ENCODE measurements around the gene FRS2. TPM values are rescaled to one million over a fixed set of nuclear protein-coding genes. Genes with fewer than 3 reads are reported as not detected.

FRS2 gene
- total RNA-seq, 1 donor: 64.4 TPM

- no peaks in the 10 kb centered on the region for H3K4me1 ChIP-seq (ENCODE audit: insufficient read depth, low read length)
- no peak for DNase-seq (ENCODE audit: insufficient read length, low spot score, missing footprints)
- H3K79me2 ChIP-seq (ENCODE audit: insufficient read depth, low read length): no peaks in the 10 kb centered on the region
- no peaks in the 10 kb centered on the region for H4K20me1 ChIP-seq (ENCODE audit: insufficient read depth, low read length)
- no peaks in the 10 kb centered on the region for H3K36me3 ChIP-seq (ENCODE audit: insufficient read depth, low read length)
- no peak within 1 kb of the TSS for H3K4me3 ChIP-seq (ENCODE audit: insufficient read depth, low read length)
- TF ChIP-seq, protein P1, sequence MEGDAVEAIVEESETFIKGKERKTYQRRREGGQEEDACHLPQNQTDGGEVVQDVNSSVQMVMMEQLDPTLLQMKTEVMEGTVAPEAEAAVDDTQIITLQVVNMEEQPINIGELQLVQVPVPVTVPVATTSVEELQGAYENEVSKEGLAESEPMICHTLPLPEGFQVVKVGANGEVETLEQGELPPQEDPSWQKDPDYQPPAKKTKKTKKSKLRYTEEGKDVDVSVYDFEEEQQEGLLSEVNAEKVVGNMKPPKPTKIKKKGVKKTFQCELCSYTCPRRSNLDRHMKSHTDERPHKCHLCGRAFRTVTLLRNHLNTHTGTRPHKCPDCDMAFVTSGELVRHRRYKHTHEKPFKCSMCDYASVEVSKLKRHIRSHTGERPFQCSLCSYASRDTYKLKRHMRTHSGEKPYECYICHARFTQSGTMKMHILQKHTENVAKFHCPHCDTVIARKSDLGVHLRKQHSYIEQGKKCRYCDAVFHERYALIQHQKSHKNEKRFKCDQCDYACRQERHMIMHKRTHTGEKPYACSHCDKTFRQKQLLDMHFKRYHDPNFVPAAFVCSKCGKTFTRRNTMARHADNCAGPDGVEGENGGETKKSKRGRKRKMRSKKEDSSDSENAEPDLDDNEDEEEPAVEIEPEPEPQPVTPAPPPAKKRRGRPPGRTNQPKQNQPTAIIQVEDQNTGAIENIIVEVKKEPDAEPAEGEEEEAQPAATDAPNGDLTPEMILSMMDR (IDR thresholded peaks at IDR 0.05; ENCODE audit: extremely low read depth, low read depth, low read length): no peak
- peaks cover 14% of the 10 kb centered on the region for H3K27me3 ChIP-seq (ENCODE audit: insufficient read depth, low read length)
- H2AFZ ChIP-seq (ENCODE audit: low read length): no peak within 1 kb of the TSS
- no peaks in the 10 kb centered on the region for H3K9me3 ChIP-seq (ENCODE audit: low read depth, low read length)
- no peak within 1 kb of the TSS for H3K4me2 ChIP-seq (ENCODE audit: insufficient read depth, low read length)
- H3K27ac ChIP-seq (ENCODE audit: low read depth, low read length): no peak within 1 kb of the TSS
Measured at GRCh38 chr12:69610729-69611128, 140.5 kb downstream of the FRS2 start, which contains the start of gene LRRC10. Gene LRRC10, minus strand, starts transcription at chr12:69610907. Its CDS starts 69 bp downstream, at chr12:69610838.

DNA sequence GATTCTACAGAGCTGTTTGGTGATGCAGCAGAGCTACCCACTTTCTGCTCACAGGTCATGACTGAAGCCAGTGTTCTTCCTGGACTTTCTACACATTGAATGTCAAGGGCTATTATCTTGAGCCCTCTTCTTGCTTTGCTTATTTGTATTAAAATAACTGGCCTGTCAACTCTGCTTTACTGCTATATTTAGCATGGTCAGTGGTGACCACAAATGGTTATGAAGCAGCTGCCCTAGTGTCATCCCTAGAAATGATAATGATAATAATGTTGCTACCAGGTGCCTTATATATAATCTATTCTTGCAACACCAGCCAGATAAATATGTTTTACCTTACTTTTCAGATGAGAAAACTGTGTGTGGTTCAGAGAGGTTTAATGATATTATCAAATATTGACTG is 143.2 kb downstream of the FRS2 start:
- TF ChIP-seq, protein P1 (IDR thresholded peaks at IDR 0.05; ENCODE audit: extremely low read depth, low read depth, low read length): no peak
- Histone ChIP-seq H3K27ac (ENCODE audit: low read depth, low read length) (no peak overlapping the region), H3K9me3 (ENCODE audit: low read depth, low read length) (no peaks in the 10 kb centered on the region), H3K4me2 (ENCODE audit: insufficient read depth, low read length) (no peak overlapping the region), H3K36me3 (ENCODE audit: insufficient read depth, low read length) (no peaks in the 10 kb centered on the region), H2AFZ (ENCODE audit: low read length) (no peak overlapping the region), H4K20me1 (ENCODE audit: insufficient read depth, low read length) (no peaks in the 10 kb centered on the region), H3K4me3 (ENCODE audit: insufficient read depth, low read length) (no peak overlapping the region), H3K79me2 (ENCODE audit: insufficient read depth, low read length) (no peaks in the 10 kb centered on the region), H3K27me3 (ENCODE audit: insufficient read depth, low read length) (peaks cover 14% of the 10 kb centered on the region), H3K4me1 (ENCODE audit: insufficient read depth, low read length) (no peaks in the 10 kb centered on the region)
- DNase-seq (ENCODE audit: insufficient read length, low spot score, missing footprints): no peak

DNA sequence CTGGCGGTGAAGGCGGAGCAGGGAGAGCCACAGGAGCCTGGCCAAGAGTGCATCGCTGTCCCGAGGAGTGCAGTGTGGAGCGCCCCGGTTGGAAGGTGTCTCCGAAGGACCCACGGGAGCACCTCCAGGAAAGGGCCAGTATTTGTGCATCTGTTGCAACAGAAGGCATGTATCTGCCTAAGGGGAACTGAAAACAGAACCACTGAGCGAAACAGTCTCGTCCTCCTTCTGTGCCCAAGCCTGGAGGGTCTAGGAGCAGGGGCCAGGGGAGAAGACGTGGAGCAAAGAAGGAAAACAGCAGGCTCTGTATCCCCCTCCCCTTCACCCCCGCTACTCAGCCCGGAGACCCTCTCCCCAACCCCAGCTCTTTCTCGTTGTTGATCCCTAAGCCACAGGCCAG is 145.8 kb downstream of the FRS2 start:
- no peak overlapping the region for H3K4me3 ChIP-seq (ENCODE audit: insufficient read depth, low read length)
- H3K4me1 ChIP-seq (ENCODE audit: insufficient read depth, low read length): no peaks in the 10 kb centered on the region
- TF ChIP-seq, protein P1 (IDR thresholded peaks at IDR 0.05; ENCODE audit: extremely low read depth, low read depth, low read length): no peak
- no peak overlapping the region for H2AFZ ChIP-seq (ENCODE audit: low read length)
- H3K36me3 ChIP-seq (ENCODE audit: insufficient read depth, low read length): no peaks in the 10 kb centered on the region
- H3K27me3 ChIP-seq (ENCODE audit: insufficient read depth, low read length): peaks cover 5% of the 10 kb centered on the region
- no peaks in the 10 kb centered on the region for H4K20me1 ChIP-seq (ENCODE audit: insufficient read depth, low read length)
- no peak overlapping the region for H3K27ac ChIP-seq (ENCODE audit: low read depth, low read length)
- no peak overlapping the region for H3K4me2 ChIP-seq (ENCODE audit: insufficient read depth, low read length)
- no peak for DNase-seq (ENCODE audit: insufficient read length, low spot score, missing footprints)
- H3K79me2 ChIP-seq (ENCODE audit: insufficient read depth, low read length): no peaks in the 10 kb centered on the region
- H3K9me3 ChIP-seq (ENCODE audit: low read depth, low read length): no peaks in the 10 kb centered on the region

GRCh38 chr12:69619050-69619449 is 148.9 kb downstream of the FRS2 start:
- Histone ChIP-seq H3K79me2 (ENCODE audit: insufficient read depth, low read length) (no peaks in the 10 kb centered on the region), H3K4me2 (ENCODE audit: insufficient read depth, low read length) (no peak overlapping the region), H3K36me3 (ENCODE audit: insufficient read depth, low read length) (no peaks in the 10 kb centered on the region), H2AFZ (ENCODE audit: low read length) (no peak overlapping the region), H4K20me1 (ENCODE audit: insufficient read depth, low read length) (no peaks in the 10 kb centered on the region), H3K4me1 (ENCODE audit: insufficient read depth, low read length) (no peaks in the 10 kb centered on the region), H3K27me3 (ENCODE audit: insufficient read depth, low read length) (peaks cover 2% of the 10 kb centered on the region), H3K27ac (ENCODE audit: low read depth, low read length) (no peak overlapping the region), H3K4me3 (ENCODE audit: insufficient read depth, low read length) (no peak overlapping the region), H3K9me3 (ENCODE audit: low read depth, low read length) (no peaks in the 10 kb centered on the region)
- TF ChIP-seq, protein P1 (IDR thresholded peaks at IDR 0.05; ENCODE audit: extremely low read depth, low read depth, low read length): no peak
- DNase-seq (ENCODE audit: insufficient read length, low spot score, missing footprints): no peak
